ENCODE results near the gene RABIF.
A peak's percentile ranks its signal among the peaks of the same experiment; 100 is the strongest.
"Not testable (repeated sequence)": the region's sequence is repeated elsewhere in the genome, so short reads cannot be mapped to it uniquely, and the experiment has no call there.

Gene RABIF

DNA sequence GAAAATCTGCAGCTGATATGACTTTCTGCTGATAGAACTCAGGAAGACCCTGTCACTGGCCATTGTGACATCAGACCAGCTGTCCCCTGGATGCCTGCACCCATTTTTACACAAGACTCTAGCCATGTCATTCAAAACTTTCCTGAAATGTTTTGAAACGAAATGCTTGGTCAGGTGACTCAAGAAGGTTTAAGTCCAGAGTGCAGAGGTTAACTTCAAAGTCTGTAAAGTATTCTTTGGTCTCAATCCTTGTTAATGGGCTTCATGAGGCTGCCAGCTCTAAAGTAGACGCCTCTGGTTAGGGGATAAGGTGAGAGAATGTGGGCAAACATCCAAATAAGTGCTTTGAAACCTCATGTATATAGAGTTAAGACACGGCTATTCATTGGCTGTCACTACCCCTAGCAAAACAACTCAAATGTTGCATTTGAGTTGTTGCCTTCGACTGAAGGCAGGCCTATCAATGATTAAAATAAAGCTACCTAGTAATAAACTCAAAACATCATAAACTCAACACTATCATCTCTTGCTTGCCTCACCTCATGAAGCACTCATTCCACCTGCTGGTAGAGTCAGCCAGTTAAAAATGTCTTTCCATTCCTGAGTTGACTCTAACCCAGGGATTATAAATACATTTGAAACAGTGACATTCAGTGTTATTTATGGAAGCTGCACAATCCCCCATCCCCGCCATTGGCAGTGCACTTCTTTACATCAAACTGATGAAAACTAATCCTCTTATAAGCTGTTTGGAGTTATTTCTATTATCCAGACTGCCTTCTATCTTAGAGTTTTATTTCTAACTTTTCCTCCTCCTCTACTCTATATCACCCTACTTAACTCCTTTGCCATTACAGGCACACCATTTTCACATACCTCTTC lies 26.0 kb downstream of the RABIF start:
- DNase-seq: no peak

DNA sequence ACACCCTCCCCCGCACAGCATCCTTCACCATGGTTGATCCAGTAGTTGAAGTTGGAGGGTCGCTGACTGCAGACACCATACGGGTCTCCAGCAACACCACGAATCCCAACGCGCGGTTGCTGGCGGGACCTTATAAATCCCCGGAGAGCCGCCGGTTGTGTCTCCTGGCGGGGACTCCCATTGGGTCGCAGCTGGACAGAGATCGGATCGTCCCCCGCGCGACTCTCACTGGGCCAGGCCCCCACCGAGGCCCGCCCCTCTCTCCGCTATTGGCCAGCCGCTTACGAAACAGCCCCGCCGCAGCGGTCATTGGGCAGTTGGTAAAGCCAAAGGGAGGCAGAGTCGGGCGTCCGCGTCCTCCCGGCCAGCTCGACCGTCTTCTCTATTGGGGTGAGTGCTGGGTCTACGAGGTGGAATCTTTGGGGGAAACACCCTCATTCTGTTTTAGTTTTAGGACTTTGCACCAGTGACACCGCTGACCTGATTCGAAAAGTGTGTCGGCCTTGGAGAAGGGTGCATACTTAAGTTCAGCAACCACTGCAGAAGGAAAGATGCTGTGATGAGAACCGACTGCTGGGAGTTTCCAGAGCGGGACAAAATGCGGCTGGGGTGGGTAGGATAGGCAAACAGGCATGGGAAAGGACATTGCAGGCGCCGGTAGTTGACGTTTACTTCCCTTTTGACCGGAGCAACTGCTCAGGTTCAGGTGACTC lies 27.4 kb downstream of the RABIF start:
- DNase-seq: peak; percentile 81

DNA sequence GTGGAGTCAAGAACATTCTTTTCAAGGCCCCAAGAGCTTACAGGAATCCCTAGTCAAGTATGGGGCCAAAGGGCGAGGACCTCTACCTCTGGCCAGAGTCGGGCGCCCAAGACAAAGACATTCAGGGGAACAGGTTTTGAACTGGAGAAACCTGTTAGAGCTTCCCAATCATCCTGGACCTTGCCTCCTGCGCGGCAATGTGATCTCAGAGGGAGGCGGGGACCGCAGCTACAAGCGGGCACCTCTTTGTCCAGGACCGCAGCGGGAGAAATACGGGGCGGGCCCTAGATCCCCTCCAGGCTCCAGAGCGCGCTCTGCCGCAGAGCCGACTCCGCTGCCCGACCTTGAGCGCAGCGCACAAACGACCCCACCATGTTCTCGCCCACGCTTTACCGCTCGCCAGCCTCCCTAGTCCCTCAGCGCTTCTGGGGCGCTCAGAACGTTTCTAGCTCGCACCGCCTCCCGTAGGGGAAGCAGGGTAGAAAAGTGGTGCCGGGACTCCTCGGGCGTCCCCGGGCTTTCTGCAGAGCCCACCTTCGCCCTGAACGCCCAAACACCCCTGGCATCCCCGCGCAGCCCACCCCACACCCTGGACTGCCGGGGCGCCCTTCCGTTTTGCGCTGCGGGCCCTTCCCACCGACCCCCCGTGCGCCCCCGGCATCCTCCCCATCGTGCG lies 28.1 kb downstream of the RABIF start:
- peak; percentile 30 for DNase-seq

DNA sequence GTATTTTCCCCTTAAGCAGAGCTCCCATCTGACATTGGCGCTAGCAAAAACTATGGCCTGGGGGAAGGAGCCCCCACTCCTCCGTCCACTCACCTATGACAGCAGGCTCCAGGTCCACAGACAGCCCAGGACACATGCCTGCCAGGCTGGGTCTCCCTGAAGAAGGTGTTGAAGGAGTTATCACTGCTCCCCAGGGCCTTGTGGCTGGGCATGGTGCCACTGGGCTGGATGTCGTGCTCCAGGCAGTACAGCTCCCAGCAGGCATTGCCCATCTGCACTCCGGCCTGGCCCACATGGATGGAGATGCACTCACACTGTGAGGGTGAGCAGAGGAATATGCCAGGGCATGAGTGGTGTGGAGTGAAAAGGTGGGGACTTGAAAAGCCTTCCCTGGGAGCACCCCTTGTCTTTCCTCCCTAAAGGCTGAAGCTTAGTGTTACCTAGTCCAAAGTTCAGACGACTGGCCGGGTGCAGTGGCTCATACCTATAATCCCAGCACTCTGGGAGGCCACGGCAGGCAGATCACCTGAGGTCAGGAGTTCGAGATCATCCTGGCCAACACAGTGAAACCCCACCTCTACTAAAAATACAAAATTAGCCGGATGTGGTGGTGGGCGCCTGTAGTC lies 30.0 kb downstream of the RABIF start:
- no peak for DNase-seq

DNA sequence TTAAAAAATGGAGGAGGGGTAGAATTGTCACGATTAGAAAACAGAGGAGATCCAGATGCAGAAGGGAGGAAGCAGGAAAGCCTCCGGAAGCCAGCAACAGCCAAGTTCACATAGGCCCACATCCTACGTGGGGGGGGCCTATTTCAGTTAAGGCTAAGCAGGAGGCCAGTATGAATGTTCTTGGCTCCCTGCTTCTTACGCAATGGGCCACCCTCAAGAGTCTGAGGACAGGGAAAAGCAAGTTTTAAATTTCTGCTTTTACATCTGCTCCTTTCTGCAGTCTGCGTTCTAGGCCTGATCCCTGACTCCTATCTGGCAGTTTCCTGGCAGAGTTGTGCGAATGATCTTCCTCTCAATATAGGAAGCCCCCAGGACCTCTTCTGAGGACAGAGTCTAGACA lies 30.6 kb downstream of the RABIF start:
- DNase-seq: no peak

DNA sequence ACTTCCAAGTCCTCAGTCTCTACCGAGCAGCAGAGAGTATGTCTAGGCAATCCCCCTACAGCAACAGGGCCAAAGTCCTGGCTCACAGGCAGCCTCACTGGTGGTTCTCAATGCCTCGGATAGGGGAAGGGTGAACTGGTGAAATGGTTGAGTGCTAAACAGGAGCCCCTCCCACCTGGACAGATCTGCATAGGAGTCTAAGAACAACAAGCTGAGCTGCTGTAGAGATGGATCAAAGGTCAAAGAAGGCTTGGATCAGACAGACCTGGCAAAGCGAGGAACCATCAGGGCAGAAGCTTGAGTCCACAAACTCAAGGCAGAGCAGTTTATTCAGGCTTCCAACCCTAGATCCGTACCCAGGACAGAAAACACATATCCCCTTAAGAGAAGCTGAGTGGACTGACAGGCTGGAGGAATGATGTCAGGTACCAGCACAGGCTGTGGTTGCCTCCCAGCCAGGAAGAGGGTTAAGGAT lies 31.8 kb downstream of the RABIF start:
- DNase-seq: no peak

DNA sequence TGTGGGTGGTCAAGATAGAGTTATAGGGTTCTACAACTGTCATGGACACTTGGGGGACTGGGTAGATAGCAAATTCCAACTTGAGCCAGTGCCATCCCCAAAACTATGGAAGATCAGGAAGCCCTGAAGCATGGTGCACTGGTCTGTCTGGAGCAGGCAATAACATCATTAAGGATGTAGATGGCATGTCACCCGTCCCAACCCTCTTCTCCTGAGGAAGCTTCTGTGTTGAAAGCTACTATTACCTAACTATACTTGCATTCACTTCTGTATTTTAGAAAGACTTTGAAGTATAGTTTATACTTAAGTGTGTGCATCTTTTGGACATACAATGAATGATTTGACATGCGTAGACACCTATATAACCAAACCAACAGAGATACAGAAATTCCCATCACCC lies 32.9 kb downstream of the RABIF start:
- no peak for DNase-seq

DNA sequence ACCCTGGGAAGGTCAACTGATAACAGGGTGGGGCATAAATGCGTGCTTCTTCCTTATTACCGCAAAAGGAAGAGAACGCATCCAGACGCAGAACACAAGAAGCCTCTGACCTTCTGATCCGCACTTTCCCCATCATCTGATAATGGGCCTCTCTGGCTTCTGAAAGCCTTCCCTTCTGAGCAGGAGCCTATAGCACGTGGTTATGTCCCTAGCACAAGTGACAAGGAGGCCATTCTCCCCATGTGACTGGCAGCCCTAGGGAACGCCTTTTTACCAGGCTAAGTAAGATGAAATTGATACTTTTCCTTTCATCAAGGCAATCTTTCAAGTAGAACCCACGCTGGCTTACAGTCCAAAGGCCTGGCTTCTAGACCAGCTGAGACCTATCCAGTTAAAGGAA lies 34.2 kb downstream of the RABIF start:
- DNase-seq: no peak

DNA sequence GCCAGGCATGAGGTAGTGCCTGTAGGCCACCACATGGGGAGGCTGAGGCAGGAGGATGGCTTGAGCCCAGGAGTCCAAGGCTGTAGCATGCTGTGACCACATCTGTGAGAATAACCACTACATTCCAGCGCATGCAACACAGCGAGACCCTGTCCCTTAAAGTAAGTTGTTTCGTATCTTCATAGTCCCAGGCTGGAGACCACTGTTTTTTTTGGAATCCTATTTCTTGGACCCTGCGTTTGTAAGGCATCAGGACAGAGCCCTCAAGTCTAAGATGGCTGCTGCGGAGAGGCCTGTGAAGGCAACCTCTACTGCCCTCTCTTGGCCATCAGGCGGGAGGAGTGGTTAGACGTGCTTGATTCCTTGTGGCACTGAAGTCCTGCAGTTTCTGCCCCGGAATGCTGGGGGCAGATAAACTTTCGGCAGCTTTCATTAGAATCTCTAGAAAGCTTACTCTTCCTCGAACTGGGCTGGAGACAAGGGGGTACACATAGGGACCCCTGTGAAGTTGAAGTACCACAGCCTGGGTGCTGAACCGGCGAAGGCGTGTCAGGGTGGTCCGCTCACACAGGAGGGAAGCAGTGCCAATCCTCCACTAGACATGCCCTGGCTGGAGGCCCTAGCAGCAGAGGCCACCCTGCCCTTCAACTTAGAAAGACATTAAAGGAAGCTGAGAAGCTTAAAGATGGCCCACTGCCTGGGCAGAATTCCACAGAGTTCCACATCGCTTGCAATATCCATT lies 36.6 kb downstream of the RABIF start:
- DNase-seq: no peak

DNA sequence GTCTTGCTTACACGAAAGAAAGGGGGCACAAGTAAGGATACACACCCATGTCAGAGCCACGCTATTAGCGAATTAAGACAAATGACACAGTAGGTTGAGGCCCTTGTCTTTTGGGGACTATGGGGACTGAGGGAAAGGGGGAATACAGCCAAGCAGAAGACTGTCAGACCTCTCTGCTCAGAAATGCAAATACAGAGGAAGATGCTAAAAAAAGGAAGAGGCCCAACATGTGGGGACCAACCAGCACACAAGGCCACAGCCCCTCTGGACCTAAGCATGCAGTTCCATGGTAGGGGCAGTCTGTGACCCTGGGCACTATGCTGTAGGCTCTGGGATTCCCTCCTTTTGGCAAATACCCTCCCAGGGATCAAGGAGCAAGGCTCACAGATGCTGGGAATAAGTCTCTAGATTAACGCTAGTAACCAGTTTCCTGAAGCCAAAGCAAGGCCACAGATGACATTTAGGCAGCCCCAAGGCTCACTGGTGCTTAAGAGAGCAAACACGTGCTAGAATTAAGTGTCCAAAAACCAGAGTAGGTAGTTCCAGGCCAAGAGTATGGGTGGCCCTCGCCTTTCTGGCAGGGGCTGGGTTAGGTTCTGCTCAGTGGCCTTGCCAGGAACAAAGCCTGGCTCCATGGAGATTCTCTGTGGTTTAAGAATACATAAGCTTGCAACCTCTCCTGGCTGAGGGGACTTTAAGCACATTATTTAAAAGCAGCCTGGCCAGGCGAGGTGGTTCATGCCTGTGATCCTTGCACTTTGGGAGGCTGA lies 38.2 kb downstream of the RABIF start:
- DNase-seq: no peak

DNA sequence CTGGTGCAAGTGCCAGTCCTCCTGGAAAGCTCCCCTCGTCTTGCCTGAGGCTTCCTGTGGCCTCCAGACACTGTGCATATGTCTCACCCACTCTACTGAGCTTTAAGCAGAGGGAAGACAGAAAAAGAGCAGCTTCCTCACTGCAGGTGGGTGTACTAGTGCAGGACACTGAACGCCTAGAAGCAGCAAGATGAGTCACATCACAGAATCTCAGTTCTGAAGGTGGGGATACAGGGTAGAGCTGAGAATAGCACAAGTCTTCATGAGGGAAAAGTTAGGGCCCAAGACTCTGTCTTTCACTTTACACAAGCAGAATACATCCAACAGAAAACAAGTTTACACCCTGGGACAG lies 40.8 kb downstream of the RABIF start:
- no peak for DNase-seq

DNA sequence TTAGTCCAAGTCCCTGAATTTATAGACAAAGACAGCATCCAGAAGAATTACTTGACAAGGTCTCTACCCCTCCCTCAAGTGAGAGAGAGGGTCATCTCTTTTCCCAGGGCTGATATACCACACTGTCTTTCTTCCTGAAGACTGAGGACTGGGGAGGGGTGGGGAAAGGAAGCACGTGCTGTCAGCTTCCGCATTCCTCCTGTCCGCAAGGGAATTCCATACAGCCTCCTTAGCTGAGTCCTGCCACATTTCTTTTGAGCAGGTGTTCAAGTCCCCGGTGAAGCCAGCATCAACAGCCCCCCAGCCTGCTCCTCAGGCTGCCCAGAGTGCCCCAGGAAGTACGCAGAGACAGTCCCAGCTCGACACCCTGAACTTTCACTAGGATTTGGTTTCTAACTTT lies 44.0 kb downstream of the RABIF start:
- no peak for DNase-seq

DNA sequence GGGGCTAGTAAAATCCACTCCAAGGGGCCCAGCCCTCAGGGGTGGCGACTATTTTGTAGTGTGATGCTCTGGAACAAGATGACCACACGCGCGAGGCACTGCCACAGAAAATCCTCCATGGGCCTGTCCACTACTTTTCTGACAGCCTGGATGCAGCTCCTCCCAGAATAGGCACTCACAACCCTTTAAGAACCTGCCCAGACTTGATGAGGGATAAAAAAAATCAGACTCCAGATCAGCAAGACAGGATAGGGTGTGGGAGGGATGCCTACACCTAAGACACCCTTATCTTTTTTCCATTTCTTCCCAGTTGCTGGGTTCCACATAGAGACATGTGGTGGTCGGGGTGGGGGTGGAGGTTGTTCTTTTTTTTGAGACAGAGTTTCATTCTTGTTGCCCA lies 44.7 kb downstream of the RABIF start:
- no peak for DNase-seq

DNA sequence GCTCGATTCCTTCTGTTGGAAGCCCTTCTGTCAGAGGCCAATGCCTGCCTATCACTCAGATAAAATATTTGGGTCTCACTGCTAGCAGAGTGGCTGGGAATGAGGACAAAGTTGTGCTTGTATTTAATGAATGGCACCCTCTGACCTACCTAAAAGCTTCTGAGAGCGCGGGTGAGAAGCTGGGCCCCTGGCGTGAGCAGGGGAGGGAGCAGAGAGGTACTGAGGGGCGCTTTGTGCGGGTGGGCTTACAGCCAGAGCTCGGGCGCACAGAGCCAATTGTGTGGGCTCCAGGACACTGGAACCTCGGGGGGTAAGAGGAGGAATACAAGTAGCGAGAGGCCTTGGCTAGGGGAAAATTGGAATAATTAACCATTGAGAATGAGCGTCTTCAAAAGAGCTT lies 45.9 kb downstream of the RABIF start:
- no peak for DNase-seq

DNA sequence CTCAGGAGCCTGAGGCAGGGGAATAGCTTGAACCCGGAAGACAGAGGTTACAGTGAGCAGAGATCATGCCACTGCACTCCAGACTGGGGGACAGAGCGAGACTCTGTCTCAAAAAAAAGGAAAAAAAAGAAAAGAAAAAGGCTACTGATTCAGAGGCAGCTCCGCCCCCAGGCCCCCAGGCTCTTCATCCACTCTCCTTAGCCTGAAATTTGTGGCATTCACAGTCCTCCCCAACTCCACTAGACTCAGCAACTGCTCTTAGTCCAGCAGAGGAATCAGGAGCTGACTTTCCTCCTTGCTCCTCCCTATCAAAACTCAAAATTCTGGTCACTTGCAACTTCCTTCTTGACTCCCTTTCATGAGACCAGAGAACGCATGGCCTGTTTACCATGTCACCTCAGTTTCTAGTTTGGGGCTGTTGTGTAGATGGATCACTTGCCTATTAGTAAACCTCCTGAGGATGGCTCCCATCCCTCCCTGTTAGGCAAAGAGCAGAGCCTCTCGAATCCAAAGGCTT lies 51.1 kb downstream of the RABIF start:
- DNase-seq: no peak

DNA sequence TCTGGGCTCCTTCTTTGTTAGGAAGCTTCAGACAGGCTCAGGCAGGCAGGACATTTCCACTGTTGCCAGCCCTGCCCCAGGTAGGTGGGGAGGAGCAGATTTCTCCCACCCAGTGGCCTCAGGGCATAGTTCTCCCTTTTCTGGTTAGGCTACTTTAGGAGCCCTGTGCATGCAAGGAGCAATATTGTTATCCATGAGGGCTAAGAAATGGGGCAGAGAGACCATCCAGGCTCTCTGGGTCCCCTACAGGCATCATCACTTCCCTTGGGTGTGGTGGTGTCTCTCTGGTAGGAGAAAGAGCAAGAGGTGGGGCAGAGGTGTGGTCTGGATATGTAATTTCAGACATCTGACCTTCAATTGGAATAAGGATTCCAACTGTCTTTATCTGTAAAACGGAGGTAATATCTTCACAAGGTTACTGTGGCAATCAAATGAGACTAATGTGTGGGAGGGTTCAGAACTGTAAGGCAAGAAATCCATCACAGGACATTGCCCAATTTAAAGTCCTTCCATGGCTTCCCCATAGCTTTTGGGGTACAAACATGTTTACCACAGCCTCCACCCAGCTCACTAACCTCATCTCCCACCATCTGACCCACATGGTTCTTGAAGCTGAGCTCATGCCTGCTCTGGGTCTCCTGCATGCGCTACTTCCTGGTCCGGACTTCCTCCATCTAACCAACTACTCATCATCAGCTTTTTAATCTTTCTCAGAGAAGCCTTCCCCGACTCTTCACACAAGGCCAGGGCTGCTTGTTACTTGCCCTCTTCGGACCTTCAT lies 52.1 kb downstream of the RABIF start:
- DNase-seq: no peak

DNA sequence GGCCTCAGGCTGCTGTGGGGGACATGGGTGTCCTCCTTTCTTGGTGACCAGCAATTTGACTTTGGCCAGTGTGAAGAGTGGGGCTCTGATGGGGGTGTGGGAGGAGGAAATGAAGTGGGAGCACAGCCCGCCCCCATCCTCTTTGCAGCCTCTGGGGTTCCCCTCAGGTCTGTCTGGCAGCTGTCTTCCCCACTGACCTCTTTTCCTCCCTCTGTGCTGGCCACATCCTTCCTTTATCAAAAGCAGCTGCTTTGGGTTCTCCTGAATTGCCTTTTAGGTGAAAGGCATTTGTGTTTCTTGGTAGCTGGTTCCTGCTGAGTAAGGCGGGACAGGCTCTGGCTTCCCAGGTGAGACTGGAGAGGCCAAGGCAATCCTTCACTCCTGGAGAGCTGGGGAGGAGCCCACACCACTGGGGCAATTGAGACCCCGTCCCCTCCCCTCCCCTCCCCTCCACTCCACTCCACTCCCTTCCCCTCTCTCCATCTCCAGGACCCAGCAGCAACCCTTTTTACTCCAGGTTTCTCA lies 53.3 kb downstream of the RABIF start:
- no peak for DNase-seq

DNA sequence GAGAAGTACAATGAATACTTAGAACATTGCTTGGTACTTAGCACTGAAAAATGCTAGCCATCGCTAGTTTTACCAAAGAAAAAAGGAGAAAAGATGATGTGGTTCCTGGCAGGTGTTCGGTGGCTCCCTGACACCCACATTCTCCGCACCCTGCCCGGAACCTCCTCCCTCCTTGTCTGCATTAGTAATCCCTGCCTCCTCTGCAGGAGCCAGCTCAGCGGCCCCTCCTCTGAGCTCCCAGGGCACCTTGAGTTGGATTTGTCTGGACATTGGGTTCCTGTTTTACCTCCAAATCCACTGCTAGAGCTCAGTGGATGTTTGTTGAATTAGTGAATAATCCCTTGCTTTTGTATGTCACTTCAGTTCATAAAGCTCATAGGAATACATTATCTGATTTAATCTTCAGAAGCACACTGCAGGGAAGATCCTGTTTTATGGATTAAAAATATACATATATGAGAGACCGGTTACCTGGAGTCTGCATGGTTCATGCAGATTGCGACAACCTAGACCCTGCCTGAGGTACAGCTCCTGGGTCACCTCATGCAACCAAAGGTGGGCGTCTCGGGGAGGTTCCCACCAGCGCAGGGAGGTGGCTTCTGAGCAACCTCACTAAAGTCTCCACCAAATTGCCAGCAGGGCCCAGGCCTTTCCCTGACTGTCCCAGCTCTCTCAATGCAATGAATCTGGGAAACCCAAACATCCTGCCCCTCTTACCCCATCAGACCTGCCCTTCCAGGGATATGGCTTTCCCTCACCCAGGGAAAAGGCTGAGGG lies 54.0 kb downstream of the RABIF start:
- DNase-seq: no peak

DNA sequence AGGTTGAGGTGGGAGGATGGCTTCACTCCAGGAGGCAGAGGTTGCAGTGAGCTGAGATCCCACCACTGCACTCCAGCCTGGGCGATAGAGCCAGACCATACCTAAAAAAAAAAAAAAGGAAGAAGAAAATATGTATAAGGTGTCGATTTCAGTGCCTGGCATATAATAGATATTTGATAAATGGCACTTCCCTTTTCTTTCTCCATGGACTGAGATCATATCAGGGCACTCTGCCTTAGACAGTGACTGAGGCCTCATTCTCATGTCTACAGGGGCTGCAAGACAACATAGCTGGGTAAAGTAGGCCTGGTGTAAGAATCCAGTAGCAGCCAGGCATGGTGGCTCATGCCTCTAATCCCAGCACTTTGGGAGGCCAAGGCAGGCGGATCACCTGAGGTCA lies 57.0 kb downstream of the RABIF start:
- DNase-seq: no peak

DNA sequence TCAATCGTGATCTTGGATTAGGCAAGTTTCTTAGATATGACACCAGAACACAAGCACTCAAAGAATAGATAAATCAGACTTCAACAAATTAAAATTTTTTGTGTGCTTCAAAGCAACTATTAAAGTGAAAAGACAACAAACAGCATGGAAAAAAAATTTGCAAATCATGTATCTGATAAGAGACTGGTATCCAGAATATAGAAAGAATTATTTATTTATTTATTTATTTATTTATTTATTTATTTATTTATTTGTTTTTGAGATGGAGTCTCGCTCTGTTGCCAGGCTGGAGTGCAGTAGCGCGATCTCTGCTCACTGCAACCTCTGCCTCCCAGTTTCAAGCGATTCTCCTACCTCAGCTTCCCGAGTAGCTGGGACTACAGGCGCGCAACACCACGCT lies 59.7 kb downstream of the RABIF start:
- DNase-seq: not testable (repeated sequence)

Measured in NCI-H526 treated with DMSO at 0.1 percent for 48 hours (cell line).